Lung (tissue), 12 donors: Measurements from ENCODE around the gene CPLX1. TPM values are rescaled to one million over a fixed set of nuclear protein-coding genes. Genes with fewer than 3 reads are reported as not detected.
A peak's percentile ranks its signal among the peaks of the same experiment; 100 is the strongest.

Source experiments
- ATAC-seq: fragments of 200-7000 bp; cut with Tn5 transposase; one replicate; pipeline ENCODE4 v1.9.1; 2020; ENCODE audit warnings: moderate number of reproducible peaks; ENCODE audit not compliant: insufficient read depth, low FRiP score
- DNase-seq, 3 donors: peaks; one replicate each; pipeline ENCODE4 v3.0.0-alpha.2; 2013 to 2017
- H3K27ac ChIP-seq, 2 donors: one replicate each; pipeline ENCODE4 v1.5.1; 2013; ENCODE audit warnings: mild to moderate bottlenecking in 2 of 2, moderate library complexity in 2 of 2, control low read depth in 1 of 2, inconsistent platforms in 1 of 2, low read depth in 1 of 2, low read length in 1 of 2
- H3K27me3 ChIP-seq, 3 donors: one replicate each; pipeline ENCODE4 v1.5.1; 2013; ENCODE audit warnings: low read length in 2 of 3; ENCODE audit not compliant: control insufficient read depth in 3 of 3, insufficient read depth in 3 of 3
- H3K36me3 ChIP-seq, 4 donors: one replicate each; pipeline ENCODE4 v1.5.1; 2013; ENCODE audit warnings: low read length in 4 of 4, mild to moderate bottlenecking in 1 of 4, moderate library complexity in 1 of 4; ENCODE audit not compliant: control insufficient read depth in 4 of 4, insufficient read depth in 4 of 4
- H3K4me1 ChIP-seq, 5 donors: one replicate each; pipeline ENCODE4 v1.5.1; 2013; ENCODE audit warnings: low read length in 5 of 5, mild to moderate bottlenecking in 2 of 5, moderate library complexity in 1 of 5; ENCODE audit not compliant: control insufficient read depth in 5 of 5, insufficient read depth in 5 of 5
- H3K4me3 ChIP-seq: one replicate; pipeline ENCODE4 v1.5.1; 2013; ENCODE audit warnings: mild to moderate bottlenecking, control low read depth, moderate library complexity
- H3K9ac ChIP-seq, 2 donors: one replicate each; pipeline ENCODE4 v1.5.1; 2013; ENCODE audit warnings: low read length in 2 of 2, control low read depth in 1 of 2; ENCODE audit not compliant: insufficient read depth in 1 of 2
- H3K9me3 ChIP-seq, 4 donors: one replicate each; pipeline ENCODE4 v1.5.1; 2013; ENCODE audit warnings: low read length in 3 of 4, mild to moderate bottlenecking in 1 of 4, moderate library complexity in 1 of 4; ENCODE audit not compliant: control insufficient read depth in 4 of 4, insufficient read depth in 3 of 4
- CTCF ChIP-seq: IDR thresholded peaks from 2 replicates; pipeline ENCODE4 v1.5.1; 2012; ENCODE audit warnings: mild to moderate bottlenecking; ENCODE audit errors: control extremely low read depth, extremely low read depth
- WGBS, 2 donors: extraction: QIAGEN DNeasy Blood & Tissue Kit; methylation state at CpG; one replicate each; pipeline ENCODE4 v1.1.7; 2013; 5-methylcytosine and 5-hydroxymethylcytosine counted together
- polyA plus RNA-seq, 2 donors: library from polyadenylated mRNA; stranded (reverse); fragments of 200-250 nt; gene quantifications; one replicate each; pipeline ENCODE4 v1.2.1, GENCODE V29; 2013
- total RNA-seq, 2 donors: library from RNA; depleted of rRNA in 1 of 2; stranded (reverse); fragments of >200 nt in 1 of 2; gene quantifications; one replicate each; pipeline ENCODE4 v1.2.1, GENCODE V29; 2014 to 2021
- donor health status: control.
- donor health status: control.
- donor health status: Bipolar disorder and iron deficiency.
- donor health status: healthy.
- donor health status: DM: yes; HTN: yes; CAD: no.

Gene CPLX1
- total and polyA plus RNA-seq, 4 donors = 1.1 to 3.9 (median 2.1) TPM

- WGBS, 2 donors = 77 to 80% methylated on average over 26 of the region's 26 CpGs
- no peak overlapping the region for H3K9ac ChIP-seq
- TF ChIP-seq CTCF = peak; percentile 66
- H3K4me3 ChIP-seq = no peak overlapping the region
- H3K27me3 ChIP-seq = no peaks in the 10 kb centered on the region
- peak; percentile 93 for ATAC-seq
- no peak overlapping the region for H3K27ac ChIP-seq
- peak; percentile 24 to 59 (median 42) for DNase-seq
- H3K36me3 ChIP-seq = peaks cover 5 to 16% (median 12%) of the 10 kb centered on the region in 4 donors
- no peaks in the 10 kb centered on the region for H3K9me3 ChIP-seq
- H3K4me1 ChIP-seq = no peaks in the 10 kb centered on the region
These were observed 83.1 kb downstream of the CPLX1 start for GRCh38 chr4:742742-743311.

GRCh38 chr4:742096-742741 is 83.7 kb downstream of the CPLX1 start:
- no peak for TF ChIP-seq CTCF
- Histone ChIP-seq H3K4me1 (no peaks in the 10 kb centered on the region), H3K27ac (no peak overlapping the region), H3K9ac (no peak overlapping the region), H3K36me3 (peaks cover 9 to 21% (median 15%) of the 10 kb centered on the region in 4 donors), H3K9me3 (no peaks in the 10 kb centered on the region), H3K4me3 (no peak overlapping the region), H3K27me3 (no peaks in the 10 kb centered on the region)
- no peak for DNase-seq
- WGBS, 2 donors = 85 to 88% methylated on average over 20 to 21 of the region's 21 CpGs
- ATAC-seq = no peak

- no peak for ATAC-seq
- Histone ChIP-seq H3K27me3 (no peaks in the 10 kb centered on the region), H3K4me3 (no peak overlapping the region), H3K4me1 (no peaks in the 10 kb centered on the region), H3K27ac (no peak overlapping the region), H3K9ac (no peak overlapping the region), H3K36me3 (peaks cover 10 to 23% (median 16%) of the 10 kb centered on the region in 4 donors), H3K9me3 (no peaks in the 10 kb centered on the region)
- WGBS, 2 donors = 74% methylated on average over 19 of the region's 19 CpGs
- no peak for TF ChIP-seq CTCF
- DNase-seq = no peak
These were observed 85.2 kb downstream of the CPLX1 start for GRCh38 chr4:740656-741282.
